Measurements from ENCODE around the gene TMEM41A.

TMEM41A gene

GRCh38 chr3:185498503-185499396, at the start of gene TMEM41A:
TMEM41A (minus strand) TSS chr3:185499035; CDS start chr3:185498961, 74 bp downstream.
- DNase-seq: peak; percentile 91

GRCh38 chr3:185540695-185541094, 41.9 kb upstream of the TMEM41A start:
- DNase-seq: no peak

- DNase-seq: no peak
These were observed 41.1 kb upstream of the TMEM41A start for GRCh38 chr3:185539934-185540333.

- peak; percentile 11 for DNase-seq
These were observed 38.6 kb upstream of the TMEM41A start for GRCh38 chr3:185537369-185537970.

- DNase-seq: no peak
These were observed 35.7 kb upstream of the TMEM41A start for GRCh38 chr3:185534511-185534910.

GRCh38 chr3:185532901-185533300, 34.1 kb upstream of the TMEM41A start:
- no peak for DNase-seq

- no peak for DNase-seq
These were observed 32.0 kb upstream of the TMEM41A start for GRCh38 chr3:185530856-185531255.

GRCh38 chr3:185528532-185528931, 29.7 kb upstream of the TMEM41A start:
- no peak for DNase-seq

- no peak for DNase-seq
These were observed 28.5 kb upstream of the TMEM41A start for GRCh38 chr3:185527364-185527763.

- DNase-seq: no peak
These were observed 27.6 kb upstream of the TMEM41A start for GRCh38 chr3:185526349-185526951.

GRCh38 chr3:185521349-185522138, 22.7 kb upstream of the TMEM41A start:
- no peak for DNase-seq

- DNase-seq: no peak
These were observed 20.2 kb upstream of the TMEM41A start for GRCh38 chr3:185519021-185519420.

GRCh38 chr3:185517387-185518130, 18.7 kb upstream of the TMEM41A start:
- no peak for DNase-seq

GRCh38 chr3:185511711-185512110, 12.9 kb upstream of the TMEM41A start:
- DNase-seq: no peak

GRCh38 chr3:185508335-185508991, 9.6 kb upstream of the TMEM41A start:
- no peak for DNase-seq

GRCh38 chr3:185507883-185508282, 9.0 kb upstream of the TMEM41A start:
- DNase-seq: no peak

- no peak for DNase-seq
These were observed 5.8 kb upstream of the TMEM41A start for GRCh38 chr3:185504636-185505035.

- no peak for DNase-seq
These were observed 4.7 kb upstream of the TMEM41A start for GRCh38 chr3:185503521-185503920.

- DNase-seq: no peak
These were observed 4.2 kb upstream of the TMEM41A start for GRCh38 chr3:185502987-185503386.

GRCh38 chr3:185490241-185490640, 8.6 kb downstream of the TMEM41A start:
- DNase-seq: no peak

GRCh38 chr3:185489462-185489861, 9.4 kb downstream of the TMEM41A start:
- no peak for DNase-seq

- no peak for DNase-seq
These were observed 10.4 kb downstream of the TMEM41A start for GRCh38 chr3:185488465-185488864.
